Peyer's patch (tissue), 4 donors: ENCODE data around the gene PANX2. TPM values are rescaled to one million over a fixed set of nuclear protein-coding genes. Genes with fewer than 3 reads are reported as not detected.
A peak's percentile ranks its signal among the peaks of the same experiment; 100 is the strongest.

ENCODE experiments used
- DNase-seq, 3 donors: peaks; one replicate each; pipeline ENCODE4 v3.0.0-alpha.2; 2017 to 2019
- H3K27ac ChIP-seq, 4 donors: fragments of 200-600 bp; sonication (generic); one replicate each; pipeline ENCODE4 v1.5.1; 2016 to 2019
- H3K27me3 ChIP-seq, 2 donors: fragments of 200-600 bp; sonication (generic); one replicate each; pipeline ENCODE4 v1.5.1; 2019
- H3K36me3 ChIP-seq, 3 donors: fragments of 200-600 bp; sonication (generic); one replicate each; pipeline ENCODE4 v1.5.1; 2016 to 2019
- H3K4me1 ChIP-seq, 4 donors: fragments of 200-600 bp; sonication (generic); one replicate each; pipeline ENCODE4 v1.5.1; 2016 to 2019
- H3K4me3 ChIP-seq, 4 donors: fragments of 200-600 bp; sonication (generic); 1 replicate in 3 of 4; 2 replicates in 1 of 4; pipeline ENCODE4 v1.5.1; 2016 to 2019; ENCODE audit warnings: mild to moderate bottlenecking in 1 of 4
- H3K9me3 ChIP-seq, 4 donors: fragments of 200-600 bp; sonication (generic); one replicate each; pipeline ENCODE4 v1.5.1; 2016 to 2019; ENCODE audit warnings: mild to moderate bottlenecking in 1 of 4
- POLR2A ChIP-seq, 2 donors: fragments of 450-650 bp; IDR thresholded peaks; one replicate each; pipeline ENCODE4 v1.5.1; 2017; ENCODE audit warnings: antibody characterized with exemption in 2 of 2, mild to moderate bottlenecking in 2 of 2, moderate library complexity in 2 of 2
- total RNA-seq, 4 donors: library from RNA; depleted of rRNA; stranded (reverse); fragments of >200 nt; gene quantifications; one replicate each; pipeline ENCODE4 v1.1.0, GENCODE V29; 2016
- TF ChIP-seq, protein P1 (sequence below), 6 experiments: fragments of 450-650 bp in 4 of 6; fragments of 200-600 bp in 2 of 6; sonication (generic) in 1 of 6; IDR thresholded peaks; one replicate each; pipeline ENCODE4 v1.5.1; 2017 to 2019; ENCODE audit warnings: antibody characterized with exemption in 6 of 6, mild to moderate bottlenecking in 3 of 6, moderate library complexity in 1 of 6

The PANX2 gene
- total RNA-seq, 4 donors from 2014 or later: 0.40 TPM; not detected in 3

DNA sequence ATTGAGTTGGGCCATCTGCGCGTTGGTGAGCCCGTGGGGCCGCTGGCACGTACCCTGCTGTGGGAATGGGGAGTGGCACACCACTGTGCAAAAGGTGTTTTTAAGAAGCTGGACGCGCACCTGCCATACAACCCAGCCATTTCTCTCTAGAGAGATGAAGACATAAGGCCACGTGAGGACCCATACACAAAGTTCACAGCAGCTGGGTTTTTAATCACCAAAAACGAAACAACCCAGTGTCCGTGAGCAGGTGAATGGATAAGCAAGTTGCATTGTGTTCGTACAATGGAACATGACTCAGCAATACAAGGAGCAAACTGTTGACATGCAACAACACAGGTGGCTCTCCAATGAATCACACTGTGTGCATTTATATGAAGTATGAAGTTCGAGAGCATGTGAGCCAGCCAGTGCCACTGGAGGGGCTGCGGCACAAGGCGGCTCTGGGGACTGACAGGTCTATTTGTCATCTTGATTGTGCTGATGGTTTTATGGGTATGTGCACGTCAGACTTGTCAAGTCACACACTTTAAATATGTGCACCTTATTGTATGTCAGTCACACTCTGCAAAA is 30.6 kb upstream of the PANX2 start:
- H3K9me3 ChIP-seq: no peaks in the 10 kb centered on the region
- DNase-seq: no peak
- TF ChIP-seq, protein P1, sequence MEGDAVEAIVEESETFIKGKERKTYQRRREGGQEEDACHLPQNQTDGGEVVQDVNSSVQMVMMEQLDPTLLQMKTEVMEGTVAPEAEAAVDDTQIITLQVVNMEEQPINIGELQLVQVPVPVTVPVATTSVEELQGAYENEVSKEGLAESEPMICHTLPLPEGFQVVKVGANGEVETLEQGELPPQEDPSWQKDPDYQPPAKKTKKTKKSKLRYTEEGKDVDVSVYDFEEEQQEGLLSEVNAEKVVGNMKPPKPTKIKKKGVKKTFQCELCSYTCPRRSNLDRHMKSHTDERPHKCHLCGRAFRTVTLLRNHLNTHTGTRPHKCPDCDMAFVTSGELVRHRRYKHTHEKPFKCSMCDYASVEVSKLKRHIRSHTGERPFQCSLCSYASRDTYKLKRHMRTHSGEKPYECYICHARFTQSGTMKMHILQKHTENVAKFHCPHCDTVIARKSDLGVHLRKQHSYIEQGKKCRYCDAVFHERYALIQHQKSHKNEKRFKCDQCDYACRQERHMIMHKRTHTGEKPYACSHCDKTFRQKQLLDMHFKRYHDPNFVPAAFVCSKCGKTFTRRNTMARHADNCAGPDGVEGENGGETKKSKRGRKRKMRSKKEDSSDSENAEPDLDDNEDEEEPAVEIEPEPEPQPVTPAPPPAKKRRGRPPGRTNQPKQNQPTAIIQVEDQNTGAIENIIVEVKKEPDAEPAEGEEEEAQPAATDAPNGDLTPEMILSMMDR (IDR thresholded peaks at IDR 0.05): no peak
- TF ChIP-seq POLR2A (IDR thresholded peaks at IDR 0.05): no peak

DNA sequence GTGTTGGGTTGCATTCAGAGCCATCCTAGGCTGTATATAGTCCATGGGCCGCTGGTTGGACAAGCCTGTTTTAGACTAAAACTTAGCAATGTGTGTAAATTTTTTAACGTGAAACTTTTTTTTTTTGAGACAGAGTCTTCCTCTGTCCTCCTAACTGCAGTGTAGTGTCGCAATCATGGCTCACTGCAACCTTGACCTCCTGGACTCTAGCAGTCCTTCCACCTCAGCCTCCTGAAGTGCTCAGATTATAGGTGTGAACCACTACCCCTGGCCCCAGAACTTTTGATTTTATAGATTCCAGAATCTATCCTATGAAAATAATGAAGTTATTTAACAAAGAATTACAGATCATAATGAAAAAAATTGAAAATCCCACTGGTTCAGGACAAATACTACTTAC is 29.9 kb upstream of the PANX2 start:
- no peaks in the 10 kb centered on the region for H3K9me3 ChIP-seq
- no peaks in the 10 kb centered on the region for H3K27me3 ChIP-seq
- H3K4me3 ChIP-seq: no peak overlapping the region
- no peak overlapping the region for H3K27ac ChIP-seq
- peak in 1 of 3 donors; percentile 66 for DNase-seq
- TF ChIP-seq, protein P1 (IDR thresholded peaks at IDR 0.05): no peak
- TF ChIP-seq POLR2A (IDR thresholded peaks at IDR 0.05): no peak
- no peaks in the 10 kb centered on the region for H3K36me3 ChIP-seq
- H3K4me1 ChIP-seq: no peaks in the 10 kb centered on the region

More for the DNA sequence above, 30.6 kb upstream of the PANX2 start:
- Histone ChIP-seq H3K27ac (no peak overlapping the region), H3K36me3 (no peaks in the 10 kb centered on the region), H3K27me3 (no peaks in the 10 kb centered on the region), H3K4me3 (no peak overlapping the region), H3K4me1 (no peaks in the 10 kb centered on the region)

DNA sequence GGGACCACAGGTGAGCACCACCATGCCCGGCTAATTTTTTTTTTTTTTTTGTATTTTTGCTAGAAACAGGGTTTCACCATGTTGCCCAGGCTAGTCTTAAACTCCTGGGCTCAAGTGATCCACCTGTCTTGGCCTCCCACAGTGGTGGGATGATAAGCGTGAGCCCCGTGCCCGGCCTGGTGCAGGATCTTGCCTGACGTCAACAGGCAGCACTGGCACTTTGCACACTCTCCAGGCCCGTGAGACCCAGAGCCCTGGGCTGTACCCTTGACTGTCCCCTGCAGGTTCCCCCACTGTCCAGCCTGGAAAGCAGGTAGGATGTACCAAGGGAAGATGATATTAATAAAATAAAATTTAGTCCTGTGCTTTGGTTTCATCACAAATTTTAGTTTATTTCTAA is 29.1 kb upstream of the PANX2 start:
- no peak overlapping the region for H3K4me3 ChIP-seq
- peaks cover 0 to 8% (median 0%) of the 10 kb centered on the region in 4 donors for H3K4me1 ChIP-seq
- no peaks in the 10 kb centered on the region for H3K9me3 ChIP-seq
- no peak for DNase-seq
- TF ChIP-seq, protein P1 (IDR thresholded peaks at IDR 0.05): no peak
- TF ChIP-seq POLR2A (IDR thresholded peaks at IDR 0.05): no peak
- no peak overlapping the region for H3K27ac ChIP-seq
- H3K36me3 ChIP-seq: no peaks in the 10 kb centered on the region
- no peaks in the 10 kb centered on the region for H3K27me3 ChIP-seq

DNA sequence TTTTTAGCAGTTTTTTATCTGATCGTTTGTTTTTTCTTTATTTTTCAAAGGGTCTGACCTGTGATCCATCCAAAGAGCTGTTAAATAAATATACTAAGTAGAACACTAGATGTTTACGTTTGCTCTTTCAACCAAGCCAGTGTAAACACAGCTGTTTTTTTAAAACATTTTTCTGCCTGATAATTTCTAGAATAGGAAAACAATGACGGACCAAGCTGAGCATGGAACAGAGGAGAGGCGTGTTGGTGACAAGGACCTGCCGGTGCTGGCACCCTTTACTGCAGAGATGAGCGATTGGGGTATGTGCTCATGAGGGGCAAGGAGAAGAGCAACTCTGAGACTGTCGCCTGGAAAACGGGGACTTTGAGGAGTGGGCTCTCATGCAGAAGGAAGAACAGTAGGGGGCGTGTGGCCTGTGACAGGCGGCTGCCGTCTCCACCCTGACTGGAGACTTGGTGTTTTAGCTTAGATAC is 28.6 kb upstream of the PANX2 start:
- Histone ChIP-seq H3K4me3 (no peak overlapping the region), H3K4me1 (peaks cover 0 to 11% (median 0%) of the 10 kb centered on the region in 4 donors), H3K9me3 (no peaks in the 10 kb centered on the region), H3K36me3 (no peaks in the 10 kb centered on the region), H3K27me3 (no peaks in the 10 kb centered on the region), H3K27ac (no peak overlapping the region)
- no peak for TF ChIP-seq POLR2A (IDR thresholded peaks at IDR 0.05)
- TF ChIP-seq, protein P1 (IDR thresholded peaks at IDR 0.05): no peak
- no peak for DNase-seq

DNA sequence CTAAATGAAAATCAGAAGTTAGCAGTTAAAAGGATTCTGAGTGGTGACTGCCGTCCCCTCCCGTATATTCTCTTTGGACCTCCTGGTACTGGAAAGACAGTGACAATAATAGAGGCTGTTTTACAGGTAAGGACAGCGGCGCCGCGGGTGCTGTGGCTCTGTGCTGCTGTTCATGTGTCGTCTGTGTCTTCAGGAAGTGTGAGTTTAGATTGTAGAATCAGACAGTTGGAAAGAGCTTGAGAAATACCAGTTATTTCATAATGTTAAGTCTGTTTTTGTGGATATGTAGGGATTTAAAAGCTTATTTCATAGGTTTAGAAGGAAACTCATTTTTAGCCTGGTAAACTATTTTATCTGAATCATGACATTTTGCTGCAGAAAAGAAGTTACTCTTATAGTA is 27.4 kb upstream of the PANX2 start:
- no peaks in the 10 kb centered on the region for H3K9me3 ChIP-seq
- H3K36me3 ChIP-seq: no peaks in the 10 kb centered on the region
- H3K27me3 ChIP-seq: no peaks in the 10 kb centered on the region
- TF ChIP-seq, protein P1 (IDR thresholded peaks at IDR 0.05): no peak
- TF ChIP-seq POLR2A (IDR thresholded peaks at IDR 0.05): no peak
- H3K4me3 ChIP-seq: no peak overlapping the region
- peaks cover 0 to 11% (median 0%) of the 10 kb centered on the region in 4 donors for H3K4me1 ChIP-seq
- no peak for DNase-seq
- H3K27ac ChIP-seq: no peak overlapping the region
